Measurements from ENCODE around the gene SYT10. TPM values are rescaled to one million over a fixed set of nuclear protein-coding genes. Genes with fewer than 3 reads are reported as not detected.

Gene SYT10
- total RNA-seq, 2 experiments from 2014 or later, result not detected

- BruUV-seq (replicated peaks), result no TSS peak
Measured at GRCh38 chr12:33330940-33331339, 108.7 kb downstream of the SYT10 start.

More at GRCh38 chr12:33330940-33331339, 108.7 kb downstream of the SYT10 start:
- Histone ChIP-seq H3K79me2 (ENCODE audit: insufficient read depth, low read depth, low read length) (no peaks in the 10 kb centered on the region), H3K9me3 (ENCODE audit: low read length) (no peaks in the 10 kb centered on the region), H2AFZ (ENCODE audit: low read length) (no peak overlapping the region), H4K20me1 (ENCODE audit: insufficient read depth, low read length) (no peaks in the 10 kb centered on the region), H3K4me3 (ENCODE audit: low read depth, low read length, poor library complexity, severe bottlenecking) (no peak overlapping the region), H3K27ac (ENCODE audit: low read depth, low read length, poor library complexity, severe bottlenecking) (no peak overlapping the region), H3K36me3 (ENCODE audit: insufficient read depth, low read length) (no peaks in the 10 kb centered on the region), H3K4me1 (ENCODE audit: insufficient read depth, low read length, poor library complexity, severe bottlenecking) (no peaks in the 10 kb centered on the region), H3K9me2 (ENCODE audit: insufficient read depth, low read length) (no peaks in the 10 kb centered on the region), H3K4me2 (ENCODE audit: low read length) (no peak overlapping the region)
- TF ChIP-seq, protein P1, sequence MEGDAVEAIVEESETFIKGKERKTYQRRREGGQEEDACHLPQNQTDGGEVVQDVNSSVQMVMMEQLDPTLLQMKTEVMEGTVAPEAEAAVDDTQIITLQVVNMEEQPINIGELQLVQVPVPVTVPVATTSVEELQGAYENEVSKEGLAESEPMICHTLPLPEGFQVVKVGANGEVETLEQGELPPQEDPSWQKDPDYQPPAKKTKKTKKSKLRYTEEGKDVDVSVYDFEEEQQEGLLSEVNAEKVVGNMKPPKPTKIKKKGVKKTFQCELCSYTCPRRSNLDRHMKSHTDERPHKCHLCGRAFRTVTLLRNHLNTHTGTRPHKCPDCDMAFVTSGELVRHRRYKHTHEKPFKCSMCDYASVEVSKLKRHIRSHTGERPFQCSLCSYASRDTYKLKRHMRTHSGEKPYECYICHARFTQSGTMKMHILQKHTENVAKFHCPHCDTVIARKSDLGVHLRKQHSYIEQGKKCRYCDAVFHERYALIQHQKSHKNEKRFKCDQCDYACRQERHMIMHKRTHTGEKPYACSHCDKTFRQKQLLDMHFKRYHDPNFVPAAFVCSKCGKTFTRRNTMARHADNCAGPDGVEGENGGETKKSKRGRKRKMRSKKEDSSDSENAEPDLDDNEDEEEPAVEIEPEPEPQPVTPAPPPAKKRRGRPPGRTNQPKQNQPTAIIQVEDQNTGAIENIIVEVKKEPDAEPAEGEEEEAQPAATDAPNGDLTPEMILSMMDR (conservative IDR thresholded peaks at IDR 0.05; ENCODE audit: low read length), result no peak
- no peak for TF ChIP-seq EZH2phosphoT487 (IDR thresholded peaks at IDR 0.05; ENCODE audit: borderline replicate concordance, low read depth, low read length)
- intact Hi-C loops (cut with micrococcal nuclease; ENCODE audit: unreplicated experiment), result no loop called here
- no peak for DNase-seq (ENCODE audit: low spot score)
- POLR2A ChIA-PET, result interaction anchor here (1.1 kb wide), 1 partner anchor 329 kb away, joined by 3 read pairs; no protein-coding TSS in a partner anchor
- CTCF ChIA-PET (ENCODE audit: unreplicated experiment), result no interaction called here
